ENCODE data around the gene HIPK1. TPM values are rescaled to one million over a fixed set of nuclear protein-coding genes. Genes with fewer than 3 reads are reported as not detected.

Gene HIPK1
- 52.3 TPM for total RNA-seq

DNA sequence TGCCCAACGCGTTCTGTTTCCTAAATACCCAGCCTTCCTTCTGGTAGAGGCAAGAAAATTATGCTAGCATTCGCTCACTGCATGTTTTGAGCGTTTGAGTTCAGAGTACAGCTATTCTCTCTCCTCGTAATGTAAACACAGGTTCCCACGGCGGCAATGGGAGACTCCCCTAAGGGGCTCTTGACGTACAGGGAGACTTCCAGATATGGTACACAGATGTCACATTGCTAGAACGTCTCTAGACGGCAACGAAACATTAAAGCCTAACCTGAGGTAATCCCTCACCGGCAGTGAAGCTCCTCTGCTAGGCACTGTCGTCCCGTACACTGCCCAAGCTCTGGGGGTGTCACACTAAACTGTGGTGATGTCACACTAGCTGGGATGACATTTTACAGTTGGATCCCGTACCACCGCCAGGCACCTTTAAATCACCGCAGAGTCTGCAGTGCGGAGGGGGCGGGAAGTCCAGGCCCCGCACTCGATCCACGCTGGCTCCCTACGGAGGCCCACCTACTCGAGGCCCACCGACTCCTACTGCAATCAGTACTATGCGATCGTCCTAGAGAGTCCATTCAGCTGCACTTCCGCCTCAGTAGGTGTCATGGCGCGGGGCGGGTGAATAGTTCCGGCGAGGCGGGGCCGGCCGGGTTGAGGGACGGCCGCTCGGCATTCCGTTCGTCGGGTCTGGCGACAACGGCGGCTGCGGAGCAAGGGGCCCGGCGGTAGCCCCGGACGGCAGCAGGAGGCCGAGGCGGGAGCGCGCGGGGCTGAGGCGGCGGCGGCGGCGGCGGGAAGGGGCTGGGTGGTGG is at the start of gene HIPK1:
Gene HIPK1 (plus strand): TSS at position 384 of the 809 bp plus-strand sequence.
- H3K27me3 ChIP-seq: no peaks in the 10 kb centered on the region
- TF ChIP-seq POLR2A (IDR thresholded peaks at IDR 0.05) (peak in 1 of 2 donors; percentile 69), POLR2AphosphoS5 (IDR thresholded peaks at IDR 0.05; ENCODE audit: insufficient read depth in 1 of 2, low read depth in 1 of 2) (peak; percentile 62 to 93)
- TF ChIP-seq, protein P1, sequence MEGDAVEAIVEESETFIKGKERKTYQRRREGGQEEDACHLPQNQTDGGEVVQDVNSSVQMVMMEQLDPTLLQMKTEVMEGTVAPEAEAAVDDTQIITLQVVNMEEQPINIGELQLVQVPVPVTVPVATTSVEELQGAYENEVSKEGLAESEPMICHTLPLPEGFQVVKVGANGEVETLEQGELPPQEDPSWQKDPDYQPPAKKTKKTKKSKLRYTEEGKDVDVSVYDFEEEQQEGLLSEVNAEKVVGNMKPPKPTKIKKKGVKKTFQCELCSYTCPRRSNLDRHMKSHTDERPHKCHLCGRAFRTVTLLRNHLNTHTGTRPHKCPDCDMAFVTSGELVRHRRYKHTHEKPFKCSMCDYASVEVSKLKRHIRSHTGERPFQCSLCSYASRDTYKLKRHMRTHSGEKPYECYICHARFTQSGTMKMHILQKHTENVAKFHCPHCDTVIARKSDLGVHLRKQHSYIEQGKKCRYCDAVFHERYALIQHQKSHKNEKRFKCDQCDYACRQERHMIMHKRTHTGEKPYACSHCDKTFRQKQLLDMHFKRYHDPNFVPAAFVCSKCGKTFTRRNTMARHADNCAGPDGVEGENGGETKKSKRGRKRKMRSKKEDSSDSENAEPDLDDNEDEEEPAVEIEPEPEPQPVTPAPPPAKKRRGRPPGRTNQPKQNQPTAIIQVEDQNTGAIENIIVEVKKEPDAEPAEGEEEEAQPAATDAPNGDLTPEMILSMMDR (IDR thresholded peaks at IDR 0.05): peak in 1 of 3 experiments; percentile 12
- peaks cover 50% of the 10 kb centered on the region for H3K4me1 ChIP-seq
- H3K9me3 ChIP-seq: no peaks in the 10 kb centered on the region
- no peaks in the 10 kb centered on the region for H3K36me3 ChIP-seq
- peak in 1 of 2 donors; percentile 92 for DNase-seq (ENCODE audit: extremely low spot score in 2 of 2)
- intact Hi-C loops (cut with DNase I): loop anchor here (2.0 kb wide), 1 partner anchor 24 kb away; the partner anchor contains the start of genes AP4B1 and DCLRE1B
- peak within 1 kb of the TSS; percentile 92 for H3K27ac ChIP-seq
- peak within 1 kb of the TSS; percentile 81 to 99 for H3K4me3 ChIP-seq

DNA sequence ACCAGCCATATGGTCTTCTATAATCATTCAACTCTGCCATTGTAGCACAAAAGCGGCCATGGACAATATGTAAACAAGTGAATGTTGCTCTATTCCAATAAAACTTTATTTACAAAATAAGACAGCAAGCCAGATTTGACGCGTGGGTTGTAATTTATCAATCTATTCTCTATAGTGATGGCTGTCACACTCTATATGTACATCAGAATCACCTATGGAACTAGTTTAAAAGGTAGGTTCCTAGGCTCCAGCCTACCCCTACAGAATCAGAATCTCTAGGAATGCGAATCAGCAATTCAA is 49.4 kb upstream of the HIPK1 start:
- DNase-seq (ENCODE audit: extremely low spot score in 2 of 2): no peak
- no peaks in the 10 kb centered on the region for H3K9me3 ChIP-seq
- H3K36me3 ChIP-seq: no peaks in the 10 kb centered on the region
- intact Hi-C loops (cut with DNase I): no loop called here
- H3K27ac ChIP-seq: no peak overlapping the region
- no peaks in the 10 kb centered on the region for H3K27me3 ChIP-seq
- H3K4me1 ChIP-seq: no peaks in the 10 kb centered on the region
- TF ChIP-seq POLR2AphosphoS5 (IDR thresholded peaks at IDR 0.05; ENCODE audit: insufficient read depth in 1 of 2, low read depth in 1 of 2) (no peak), POLR2A (IDR thresholded peaks at IDR 0.05) (no peak)
- TF ChIP-seq, protein P1 (IDR thresholded peaks at IDR 0.05): no peak
- H3K4me3 ChIP-seq: no peak overlapping the region

DNA sequence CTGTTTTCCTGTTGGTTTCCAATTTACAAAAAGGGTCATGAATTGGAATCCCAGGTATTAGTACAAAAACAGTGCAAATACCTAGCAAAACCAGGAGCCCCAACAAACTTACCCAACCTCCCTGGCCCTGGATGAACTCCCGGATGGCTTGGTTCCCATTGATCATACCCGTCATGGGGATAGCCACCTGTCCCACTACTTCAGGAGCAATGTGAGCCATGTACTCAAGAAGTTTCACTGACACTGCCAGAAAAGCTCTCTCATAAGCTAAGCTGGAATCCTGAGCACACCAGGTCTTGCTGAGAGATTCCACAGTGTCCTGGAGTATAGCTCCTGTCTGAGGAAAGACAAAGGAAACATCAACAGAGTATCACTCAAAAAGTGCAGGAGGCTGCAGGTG is 47.5 kb upstream of the HIPK1 start:
- intact Hi-C loops (cut with DNase I): no loop called here
- H3K4me3 ChIP-seq: no peak overlapping the region
- no peak overlapping the region for H3K27ac ChIP-seq
- H3K36me3 ChIP-seq: no peaks in the 10 kb centered on the region
- no peaks in the 10 kb centered on the region for H3K9me3 ChIP-seq
- no peak for DNase-seq (ENCODE audit: extremely low spot score in 2 of 2)
- TF ChIP-seq POLR2AphosphoS5 (IDR thresholded peaks at IDR 0.05; ENCODE audit: insufficient read depth in 1 of 2, low read depth in 1 of 2) (no peak), POLR2A (IDR thresholded peaks at IDR 0.05) (no peak)
- TF ChIP-seq, protein P1 (IDR thresholded peaks at IDR 0.05): no peak
- no peaks in the 10 kb centered on the region for H3K27me3 ChIP-seq
- no peaks in the 10 kb centered on the region for H3K4me1 ChIP-seq

DNA sequence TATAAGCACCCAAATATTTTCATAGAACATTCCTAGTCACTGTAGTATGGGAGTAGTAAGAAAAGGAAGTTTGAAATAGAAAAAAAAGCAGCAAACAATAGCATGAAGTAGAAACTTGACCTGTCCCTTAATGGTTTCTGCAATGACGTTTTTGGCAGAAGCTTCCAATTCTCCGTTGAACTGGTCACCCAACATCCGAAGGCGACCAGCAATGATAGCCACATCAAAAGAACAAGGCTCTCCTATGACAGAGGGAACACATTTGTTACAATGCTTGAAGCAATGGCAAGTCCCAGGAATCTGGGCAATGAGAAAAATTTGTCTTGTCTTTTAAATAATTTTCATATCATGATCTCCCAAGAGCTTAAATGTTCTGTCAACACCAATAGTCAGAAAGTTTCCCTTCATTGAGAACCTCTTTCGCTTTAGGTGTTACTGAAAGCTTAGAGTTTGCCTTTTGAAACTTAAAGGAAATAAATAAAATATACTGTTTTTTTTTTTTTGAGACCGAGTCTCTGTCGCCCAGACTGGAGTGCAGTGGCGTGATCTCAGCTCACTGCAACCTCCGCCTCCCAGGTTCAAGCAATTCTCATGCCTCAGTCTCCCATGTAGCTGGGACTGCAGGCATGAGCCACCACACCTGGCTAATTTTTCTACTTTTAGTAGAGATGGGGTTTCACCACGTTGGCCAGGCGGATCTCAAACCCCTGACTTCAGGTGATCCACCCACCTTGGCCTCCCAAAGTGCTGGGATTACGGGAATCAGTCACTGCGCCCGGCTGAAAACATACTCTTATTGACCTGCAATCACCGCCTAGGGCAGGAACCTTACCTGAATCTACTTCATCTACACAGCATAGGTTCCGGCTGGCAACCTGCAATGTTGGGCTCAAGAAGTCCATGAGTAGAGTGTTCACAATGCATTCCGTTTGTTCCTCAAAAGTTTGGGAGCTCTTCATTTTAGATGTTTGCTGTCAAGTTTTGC is 42.4 kb upstream of the HIPK1 start:
- H3K27ac ChIP-seq: no peak overlapping the region

More for the DNA sequence above, 42.4 kb upstream of the HIPK1 start:
- Histone ChIP-seq H3K9me3 (no peaks in the 10 kb centered on the region), H3K27me3 (no peaks in the 10 kb centered on the region), H3K36me3 (no peaks in the 10 kb centered on the region), H3K4me3 (no peak overlapping the region), H3K4me1 (no peaks in the 10 kb centered on the region)
- TF ChIP-seq POLR2AphosphoS5 (IDR thresholded peaks at IDR 0.05; ENCODE audit: insufficient read depth in 1 of 2, low read depth in 1 of 2) (no peak), POLR2A (IDR thresholded peaks at IDR 0.05) (no peak)
- TF ChIP-seq, protein P1 (IDR thresholded peaks at IDR 0.05): no peak
- intact Hi-C loops (cut with DNase I): no loop called here
- DNase-seq (ENCODE audit: extremely low spot score in 2 of 2): no peak

Data from vagina (tissue), 2 donors.